Effector CD4-positive, alpha-beta T cell (primary cell): Measurements from ENCODE around the gene WTIP.
"Not testable (repeated sequence)": the region's sequence is repeated elsewhere in the genome, so short reads cannot be mapped to it uniquely, and the experiment has no call there.

Experiments
- DNase-seq: peaks from one replicate; pipeline ENCODE4 v3.0.0-alpha.2; 2020

WTIP gene

GRCh38 chr19:34504273-34504808, 22.8 kb downstream of the WTIP start:
- no peak for DNase-seq

DNA sequence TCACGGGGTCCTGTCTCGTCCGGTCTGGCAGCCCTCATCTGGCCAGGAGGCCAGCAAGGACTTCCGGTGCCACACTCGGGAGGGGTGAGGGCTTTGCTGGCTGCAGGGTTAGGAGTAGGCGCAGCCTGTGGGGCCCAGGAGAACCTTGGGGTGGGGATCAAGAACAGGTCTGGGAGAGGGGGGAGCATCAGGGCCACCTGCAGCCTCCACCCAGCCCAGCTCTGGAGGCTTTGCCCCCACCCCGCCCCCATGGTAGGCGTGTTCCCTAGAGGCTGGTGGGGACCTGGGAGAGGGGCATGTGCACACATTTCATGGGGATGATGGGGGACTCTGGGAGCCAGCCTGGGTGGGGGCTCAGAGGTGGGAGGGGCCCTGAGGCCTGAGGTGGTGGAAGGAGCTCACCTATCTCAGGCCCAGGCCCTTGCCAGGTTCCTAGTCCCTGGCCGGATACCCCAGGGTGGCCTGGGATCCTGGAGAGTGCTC, 23.3 kb downstream of the WTIP start:
- no peak for DNase-seq

DNA sequence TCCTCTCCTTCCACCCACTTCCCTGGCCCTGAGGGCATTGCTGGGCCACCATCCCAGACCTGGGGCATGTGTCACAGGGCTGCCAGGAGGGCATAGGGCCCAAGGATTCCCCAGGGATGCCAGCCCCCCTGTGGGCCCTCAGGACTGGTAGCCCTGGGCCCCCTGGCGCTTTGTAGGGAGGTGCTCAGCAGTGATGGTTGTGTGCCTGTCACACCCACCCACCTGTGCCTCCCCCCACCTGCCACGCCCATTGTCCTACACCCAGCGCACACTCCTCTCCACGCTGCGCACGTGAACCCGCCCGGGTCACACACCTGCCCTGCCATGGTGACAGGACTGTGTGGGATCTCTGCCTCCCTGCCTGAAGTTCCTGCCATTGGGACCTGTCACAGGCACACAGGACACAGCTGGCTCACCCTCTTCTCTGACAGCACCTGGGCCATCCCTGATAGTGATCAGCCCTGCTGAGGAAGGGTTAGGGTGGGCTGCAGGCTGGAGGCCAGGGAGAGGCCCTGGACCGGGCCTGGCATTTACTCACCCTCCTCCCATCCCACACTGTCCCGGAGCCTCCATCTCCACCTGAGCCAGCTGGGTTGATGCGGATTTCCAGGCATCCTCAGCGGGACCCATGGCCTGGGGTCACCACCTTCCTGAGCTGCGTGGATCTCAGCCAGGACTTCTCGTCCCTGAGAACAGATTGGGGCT, 23.9 kb downstream of the WTIP start:
- DNase-seq: no peak

GRCh38 chr19:34506026-34506370, 24.4 kb downstream of the WTIP start:
- no peak for DNase-seq

DNA sequence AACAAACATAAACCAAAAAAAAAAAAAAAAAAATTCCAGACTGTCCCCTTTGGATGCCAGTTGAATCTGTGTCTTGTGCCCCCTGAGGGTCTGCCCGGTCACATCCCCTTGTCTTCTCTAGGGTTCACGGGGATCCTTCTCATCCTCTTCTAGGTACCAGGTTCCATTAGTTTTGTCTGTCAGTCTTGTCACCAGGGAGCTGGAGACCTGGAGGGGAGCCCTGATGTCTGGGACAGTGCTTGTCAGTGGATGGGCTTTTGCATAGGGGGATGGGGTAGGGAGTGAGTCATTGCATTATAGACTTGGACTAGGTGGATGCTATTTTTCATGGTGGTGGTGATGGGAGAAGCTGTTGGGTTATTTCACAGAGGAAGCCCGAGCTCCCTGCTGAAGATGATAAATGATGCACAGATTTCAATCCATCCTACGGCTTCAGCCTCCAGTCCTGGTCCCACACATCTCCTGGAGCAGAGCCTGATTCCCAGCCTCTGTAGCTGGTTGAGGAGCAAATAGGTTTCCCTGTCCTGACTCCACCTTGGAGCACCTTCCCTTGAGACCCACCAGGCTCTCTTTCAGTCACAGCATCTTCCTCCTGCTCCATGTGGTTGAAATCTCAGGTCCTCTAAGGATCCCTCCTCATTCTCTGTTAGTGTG, 26.0 kb downstream of the WTIP start:
- no peak for DNase-seq

DNA sequence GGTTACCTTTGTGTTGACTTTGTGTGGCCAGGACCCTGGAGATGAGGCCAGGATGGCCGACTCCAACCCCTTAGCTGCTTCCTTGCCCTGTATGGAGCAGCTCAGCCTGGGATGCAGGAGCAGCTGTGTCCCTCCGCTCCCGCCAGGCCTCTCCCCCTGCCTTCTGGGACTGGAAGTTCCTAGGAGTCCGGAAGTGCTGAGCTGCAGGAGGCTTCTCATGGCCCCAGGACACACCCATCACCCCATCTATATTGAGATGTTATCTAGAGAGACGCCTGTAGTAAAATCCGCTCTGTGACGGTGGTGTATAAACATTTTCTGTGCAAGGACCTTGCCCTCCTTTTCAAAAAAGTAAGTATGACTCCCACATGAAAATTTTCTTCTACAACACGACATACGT, 27.0 kb downstream of the WTIP start:
- DNase-seq: no peak

GRCh38 chr19:34510904-34511303, 29.3 kb downstream of the WTIP start:
- not testable (repeated sequence) for DNase-seq

DNA sequence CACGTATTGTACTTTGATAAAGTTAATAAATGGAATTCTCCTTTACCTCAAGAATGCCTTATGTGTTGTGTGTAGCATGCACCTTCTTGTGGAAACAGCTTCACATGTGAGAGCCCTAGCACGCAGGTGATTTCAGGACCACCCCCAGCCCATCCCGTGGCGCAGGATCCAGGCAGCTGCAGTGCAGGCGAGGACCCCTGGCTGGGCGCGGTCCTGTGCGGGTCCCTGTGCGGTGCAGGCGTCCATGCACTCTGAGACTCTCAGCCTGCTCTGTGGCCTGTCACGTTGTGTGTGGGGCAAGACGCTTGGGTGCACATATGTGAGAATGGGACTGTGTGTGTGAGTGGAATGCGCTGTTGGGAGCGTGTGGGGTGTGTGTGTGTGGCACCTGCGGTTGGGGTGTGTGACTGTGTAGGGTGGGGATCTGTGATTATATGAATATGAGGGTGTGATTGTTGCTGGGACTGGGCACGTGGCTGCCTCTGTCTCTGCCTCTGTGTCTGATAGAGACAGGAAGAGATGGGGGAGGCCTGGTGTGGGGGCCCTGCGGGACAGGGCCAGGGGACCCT, 30.8 kb downstream of the WTIP start:
- no peak for DNase-seq

- DNase-seq: no peak
These were observed 32.2 kb downstream of the WTIP start for GRCh38 chr19:34513767-34514166.

DNA sequence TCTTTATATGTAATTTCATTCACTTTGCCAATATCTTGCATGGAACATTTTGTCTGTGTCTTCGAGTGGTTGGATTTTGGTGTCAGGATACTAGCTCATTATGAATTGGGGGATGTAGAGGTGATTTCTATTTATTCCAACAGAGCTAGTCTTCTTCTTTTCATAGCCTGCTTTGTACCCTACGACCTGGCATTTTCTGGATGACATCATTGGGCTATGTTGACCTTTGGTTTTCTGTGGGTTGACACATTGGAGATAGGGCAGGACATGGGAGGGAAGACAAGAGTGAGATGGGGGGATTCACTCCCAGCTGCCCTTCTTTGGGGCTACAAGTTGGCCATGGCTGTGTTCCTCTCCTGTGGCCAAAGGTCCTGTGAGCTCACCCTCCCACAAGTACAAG, 38.0 kb downstream of the WTIP start:
- no peak for DNase-seq

GRCh38 chr19:34523408-34523807, 41.9 kb downstream of the WTIP start:
- DNase-seq: no peak

DNA sequence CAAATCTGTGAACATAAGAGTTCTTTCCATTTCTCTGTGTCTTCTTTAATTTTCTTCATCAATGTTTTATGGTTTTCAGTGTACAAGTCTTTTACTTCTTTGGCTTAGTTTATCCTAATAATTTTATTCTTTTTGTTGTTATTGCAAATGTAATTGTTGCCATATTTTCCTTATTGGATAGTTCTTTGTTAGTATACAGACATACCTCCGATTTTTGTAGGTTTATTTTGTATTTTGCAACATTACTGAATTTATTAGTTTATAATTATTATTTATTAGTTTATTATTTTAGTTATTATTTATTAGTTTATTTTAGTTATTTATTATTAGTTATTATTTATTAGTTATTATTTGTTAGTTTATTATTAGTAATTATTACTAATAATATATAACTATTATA, 43.4 kb downstream of the WTIP start:
- no peak for DNase-seq

GRCh38 chr19:34534206-34534605, 52.6 kb downstream of the WTIP start:
- no peak for DNase-seq

DNA sequence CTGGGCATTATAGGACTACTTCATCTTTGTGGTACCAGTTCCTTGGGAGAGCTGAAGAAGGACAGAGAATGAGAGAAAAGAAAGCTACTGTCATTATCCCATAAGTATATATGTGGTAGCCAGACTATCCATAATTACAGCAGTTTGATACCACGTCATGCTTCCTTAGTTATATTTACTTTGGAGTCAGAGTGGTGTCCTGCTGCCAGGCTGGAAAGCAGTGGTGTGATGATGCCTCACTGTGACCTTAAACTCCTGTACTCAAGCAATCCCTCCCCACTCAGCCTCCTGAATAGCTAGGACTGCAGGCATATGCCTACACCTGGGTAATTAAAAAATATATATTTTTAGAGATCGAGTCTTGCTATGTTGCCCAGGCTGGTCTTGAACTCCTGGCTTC, 57.8 kb downstream of the WTIP start:
- no peak for DNase-seq

DNA sequence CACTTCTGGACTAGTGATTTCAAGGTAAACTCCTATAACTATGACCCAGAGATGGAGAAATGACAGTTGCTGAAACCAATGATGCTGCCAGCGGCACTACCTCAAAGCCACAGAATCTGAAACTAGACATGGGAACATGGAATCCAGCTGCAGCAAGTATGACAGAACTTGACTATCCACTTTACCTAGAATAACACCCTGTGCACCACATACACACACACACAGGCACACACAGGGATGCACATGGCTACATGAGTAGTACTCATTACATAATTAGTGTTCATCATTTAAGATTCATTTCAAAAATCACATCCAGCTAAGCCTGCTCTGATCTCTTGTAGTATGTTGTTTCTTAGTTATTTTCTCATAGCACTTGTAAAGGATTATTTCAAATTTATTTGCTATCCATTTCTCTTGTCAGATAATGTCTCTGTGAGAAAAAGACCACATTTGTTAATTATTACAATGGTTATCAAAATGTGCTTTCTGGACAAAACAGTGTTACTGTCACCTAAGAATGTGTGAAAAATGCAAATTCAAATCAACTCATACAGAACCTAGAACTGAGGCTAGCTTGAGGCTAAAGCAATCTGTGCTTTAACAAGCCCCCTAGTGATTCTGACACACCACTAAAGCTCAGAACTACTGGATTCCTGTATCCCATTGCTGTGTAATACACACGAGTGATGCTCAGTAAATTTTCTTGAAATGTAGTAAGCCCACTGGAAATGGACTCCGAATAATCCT, 59.4 kb downstream of the WTIP start:
- no peak for DNase-seq

- no peak for DNase-seq
These were observed 68.3 kb downstream of the WTIP start for GRCh38 chr19:34549833-34550232.

DNA sequence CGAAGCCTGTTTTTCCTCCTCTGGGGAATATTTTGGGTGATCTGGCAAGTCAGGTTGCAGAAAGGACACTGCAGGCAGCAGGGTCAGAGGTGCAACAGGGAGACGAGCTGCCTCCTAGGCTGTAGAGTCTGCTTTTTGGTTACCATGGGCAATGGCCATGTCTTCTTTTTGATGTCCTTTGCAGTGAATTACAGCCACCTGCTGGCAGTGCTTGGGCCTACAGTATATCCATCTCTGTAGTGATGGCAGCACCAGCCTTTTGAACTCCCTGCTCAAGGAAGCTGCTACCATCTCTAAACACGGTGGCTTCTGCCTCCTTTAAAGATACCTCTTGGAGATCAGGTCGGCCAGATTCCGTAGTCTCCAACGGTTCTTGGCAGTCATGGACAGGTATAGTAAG, 73.9 kb downstream of the WTIP start:
- DNase-seq: no peak

DNA sequence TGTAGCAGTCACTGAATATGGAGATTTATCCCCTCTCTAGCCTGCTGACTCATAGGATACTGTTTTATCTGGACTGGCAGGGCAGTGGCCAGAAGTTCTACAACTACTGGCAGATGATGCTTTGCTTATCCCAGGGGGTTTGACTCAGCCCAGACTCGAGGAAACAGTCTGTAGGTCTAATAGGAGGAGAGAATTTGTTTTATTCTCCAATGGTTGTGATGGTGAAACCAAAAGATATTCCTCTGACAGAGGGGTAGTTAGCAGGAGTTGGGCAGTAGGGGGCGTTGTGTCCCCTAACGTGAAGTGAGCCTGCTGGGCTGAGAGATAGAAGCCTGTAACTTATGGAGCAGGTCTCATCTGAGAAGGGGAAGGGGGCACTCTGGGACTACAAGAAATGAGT, 74.9 kb downstream of the WTIP start:
- DNase-seq: no peak

DNA sequence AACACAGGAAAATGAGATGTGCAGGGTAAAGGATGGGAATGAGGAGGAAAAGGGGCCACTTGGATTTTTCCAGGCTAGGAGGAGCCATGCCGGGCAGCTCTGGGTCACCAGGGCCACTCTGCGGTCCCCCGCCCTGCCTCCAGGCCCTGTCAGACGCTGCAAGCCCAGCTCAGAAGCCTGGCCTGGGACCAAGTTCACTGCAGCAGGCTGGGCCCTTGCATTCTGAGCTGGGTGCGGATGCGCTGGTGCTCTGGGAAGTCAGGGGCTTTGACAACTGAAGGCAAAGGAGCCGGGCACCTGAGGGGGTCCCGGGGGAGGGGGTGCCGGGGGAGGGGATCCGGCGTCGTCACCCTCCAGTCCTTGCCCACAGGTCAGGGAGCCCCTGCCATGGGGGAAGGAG, 77.5 kb downstream of the WTIP start:
- no peak for DNase-seq

GRCh38 chr19:34560229-34560628, 78.7 kb downstream of the WTIP start:
- DNase-seq: no peak
